T-cell (primary cell): ENCODE measurements around the gene S1PR5. TPM values are rescaled to one million over a fixed set of nuclear protein-coding genes. Genes with fewer than 3 reads are reported as not detected.
A peak's percentile ranks its signal among the peaks of the same experiment; 100 is the strongest.

Source experiments
- ATAC-seq, 4 experiments: fragments of 200-7000 bp in 3 of 4; fragments of 150-1000 bp in 1 of 4; cut with Tn5 transposase; replicated peaks in 1 of 4; 1 replicate in 3 of 4; 2 replicates in 1 of 4; pipeline ENCODE4 v1.10.0; 2021; ENCODE audit warnings: moderate library complexity in 3 of 4, mild to moderate bottlenecking in 2 of 4, moderate number of reproducible peaks in 1 of 4
- CTCF ChIA-PET, 2 donors: fragments of 300-600 bp; sonication (Branson Sonifier 250); formaldehyde crosslinking; loops; one replicate each; lab custom pipeline; 2022; ENCODE audit warnings: antibody characterized with exemption in 2 of 2; lab: Charles Lee
- POLR2A ChIA-PET, 2 donors: fragments of 300-600 bp; sonication (Branson Sonifier 250); formaldehyde crosslinking; loops; one replicate each; lab custom pipeline; 2022; ENCODE audit warnings: antibody characterized with exemption in 2 of 2; lab: Charles Lee
- DNase-seq, 35 experiments: peaks; one replicate each; pipeline versions ENCODE4 v3.0.0 to v3.0.0-alpha.2; 2013 to 2023
- H3K27ac ChIP-seq: one replicate; pipeline ENCODE4 v1.5.1; 2013; ENCODE audit warnings: low read length
- H3K27me3 ChIP-seq, 2 experiments: replicated peaks in 1 of 2; 1 replicate in 1 of 2; 2 replicates in 1 of 2; pipeline versions ENCODE4 v1.6.1 to v1.7.0; 2013; ENCODE audit warnings: low read length in 1 of 2, mixed read lengths in 1 of 2; ENCODE audit not compliant: control insufficient read depth in 2 of 2, insufficient read depth in 2 of 2; ENCODE audit errors: extremely low read depth in 1 of 2
- H3K36me3 ChIP-seq, 2 donors: 1 replicate in 1 of 2; 2 replicates in 1 of 2; pipeline versions ENCODE4 v1.6.1 to v1.7.0; 2013; ENCODE audit warnings: low read length in 1 of 2; ENCODE audit not compliant: control insufficient read depth in 2 of 2, insufficient read depth in 1 of 2; ENCODE audit errors: extremely low read depth in 1 of 2
- H3K4me1 ChIP-seq, 2 experiments: 1 replicate in 1 of 2; 2 replicates in 1 of 2; pipeline versions ENCODE4 v1.6.1 to v1.7.0; 2013; ENCODE audit warnings: low read length in 2 of 2, mixed read lengths in 1 of 2; ENCODE audit not compliant: insufficient read depth in 2 of 2, control insufficient read depth in 1 of 2; ENCODE audit errors: extremely low read depth in 1 of 2
- H3K4me3 ChIP-seq, 2 donors: 1 replicate in 1 of 2; 2 replicates in 1 of 2; pipeline versions ENCODE4 v1.5.1 to v1.7.0; 2013; ENCODE audit warnings: mild to moderate bottlenecking in 2 of 2, low read length in 1 of 2, moderate library complexity in 1 of 2; ENCODE audit not compliant: control insufficient read depth in 1 of 2; ENCODE audit errors: extremely low read depth in 1 of 2
- H3K9me3 ChIP-seq: 2 replicates; pipeline ENCODE4 v1.7.0; 2013
- H3K27ac Mint-ChIP-seq, 2 donors: one replicate each; pipeline ENCODE4 v1.8.0; 2020 to 2021; ENCODE audit warnings: mild to moderate bottlenecking in 2 of 2, mixed read lengths in 2 of 2
- H3K27me3 Mint-ChIP-seq, 2 donors: one replicate each; pipeline ENCODE4 v1.8.0; 2021 to 2022; ENCODE audit warnings: mixed read lengths in 2 of 2
- H3K36me3 Mint-ChIP-seq: one replicate; pipeline ENCODE4 v1.8.0; 2021; ENCODE audit warnings: mixed read lengths
- H3K4me1 Mint-ChIP-seq, 3 donors: one replicate each; pipeline ENCODE4 v1.8.0; 2020 to 2022; ENCODE audit warnings: mixed read lengths in 3 of 3, mild to moderate bottlenecking in 1 of 3
- H3K4me3 Mint-ChIP-seq, 3 donors: one replicate each; pipeline ENCODE4 v1.8.0; 2020 to 2022; ENCODE audit warnings: mild to moderate bottlenecking in 3 of 3, mixed read lengths in 3 of 3, moderate library complexity in 3 of 3
- H3K9me3 Mint-ChIP-seq, 3 donors: one replicate each; pipeline ENCODE4 v1.8.0; 2020 to 2022; ENCODE audit warnings: mixed read lengths in 3 of 3
- WGBS: methylation state at CpG from one replicate; pipeline ENCODE4 v1.1.5; 2013; ENCODE audit warnings: missing lambda C conversion rate; ENCODE audit not compliant: insufficient coverage; 5-methylcytosine and 5-hydroxymethylcytosine counted together
- total RNA-seq, 35 experiments: library from RNA in 6 of 35; stranded (reverse) in 6 of 35; fragments of 120-200 nt in 1 of 35; gene quantifications; one replicate each; pipeline versions ENCODE4 v1.2.1 to v1.2.4 and lab custom pipeline; 2013 to 2026

S1PR5 gene
- total RNA-seq, 5 donors from 2014 or later (not counting 1 experiment from before 2014, with no cell fraction given) = 1.9 to 25.0 (median 6.5) TPM

DNA sequence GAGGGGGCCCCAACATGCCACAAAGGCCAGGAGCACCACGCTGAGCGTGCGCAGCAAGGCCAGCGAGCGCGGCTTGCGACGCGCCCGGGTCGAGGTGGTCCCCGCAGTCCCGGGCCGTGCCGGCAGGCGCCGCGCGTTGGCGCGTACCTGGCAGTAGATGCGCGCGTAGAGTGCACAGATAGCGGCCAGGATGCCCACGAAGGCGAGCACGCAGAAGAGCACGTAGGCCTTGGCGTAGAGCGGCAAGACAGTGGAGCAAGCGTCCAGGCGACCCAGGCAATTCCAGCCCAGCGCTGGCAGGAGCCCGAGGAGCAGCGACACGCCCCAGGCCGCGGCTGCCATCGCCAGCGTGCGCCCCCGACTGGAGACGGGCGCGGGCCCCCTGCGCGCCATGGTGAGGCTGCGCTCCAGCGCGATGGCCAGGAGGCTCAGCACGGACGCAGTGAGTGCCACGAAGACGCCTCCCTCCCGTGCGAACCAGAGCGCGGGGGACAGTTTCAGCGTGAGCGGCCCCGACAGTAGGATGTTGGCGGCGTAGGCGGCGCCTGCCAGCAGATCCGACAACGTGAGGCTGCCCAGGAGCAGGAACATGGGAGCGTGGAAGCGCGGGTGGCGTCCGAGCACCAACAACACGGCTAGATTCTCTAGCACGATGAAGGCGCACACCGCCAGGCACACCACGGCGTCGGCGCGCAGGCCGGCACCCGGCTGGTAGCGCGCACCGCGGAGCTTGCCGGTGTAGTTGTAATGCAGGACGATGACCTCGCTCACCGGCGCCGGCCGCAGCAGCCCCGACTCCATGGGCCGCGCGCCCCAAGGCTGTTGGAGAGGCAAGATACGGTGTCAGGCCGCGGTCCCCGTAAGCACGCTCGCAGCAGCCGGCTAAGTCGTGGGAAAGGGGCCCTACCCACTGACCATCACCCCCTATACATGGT is 2.8 kb downstream of the S1PR5 start:
- Histone ChIP-seq H3K4me1 (peaks cover 17 to 78% of the 10 kb centered on the region in 2 experiments), H3K36me3 (no peaks in the 10 kb centered on the region), H3K9me3 (no peaks in the 10 kb centered on the region), H3K27ac (peak overlapping the region; percentile 80), H3K4me3 (peak overlapping the region; percentile 54 to 67), H3K27me3 (peaks cover 14 to 88% of the 10 kb centered on the region in 2 experiments)
- 6% methylated on average over 97 of the region's 107 CpGs for WGBS
- Mint-ChIP-seq H3K9me3 (no peaks in the 10 kb centered on the region), H3K27ac (peak overlapping the region in 1 of 2 donors; percentile 81), H3K36me3 (no peaks in the 10 kb centered on the region), H3K4me3 (peak overlapping the region; percentile 66 to 76 (median 72)), H3K4me1 (peaks cover 23 to 41% (median 34%) of the 10 kb centered on the region in 3 donors), H3K27me3 (peaks cover 48 to 59% of the 10 kb centered on the region in 2 donors)
- ChIA-PET POLR2A (no interaction called here), CTCF (no interaction called here)
- ATAC-seq (peak; percentile 40 to 66 (median 64)), DNase-seq (peak in 26 of 35 experiments; percentile 25 to 67 (median 48))

DNA sequence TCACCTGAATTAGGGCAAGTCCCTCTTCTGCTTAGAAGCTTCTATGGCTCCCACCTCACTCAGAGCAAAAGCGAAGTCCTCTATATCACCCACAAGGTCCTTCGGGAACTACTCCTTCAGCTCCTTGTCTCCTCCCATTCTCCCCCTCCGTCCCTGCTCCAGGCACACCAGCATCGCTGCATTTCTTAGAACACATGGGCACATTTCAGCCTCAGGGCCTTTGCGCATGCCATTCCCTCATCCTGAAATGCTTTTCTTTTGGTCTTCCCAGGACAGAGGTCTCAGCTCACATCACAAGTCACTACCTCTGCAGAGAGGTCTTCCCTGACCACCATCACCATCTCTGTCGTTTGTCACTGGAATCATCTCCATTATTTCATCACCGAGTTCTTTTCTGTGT is 4.0 kb downstream of the S1PR5 start:
- H3K27me3 Mint-ChIP-seq = peaks cover 38 to 47% of the 10 kb centered on the region in 2 donors
- H3K27ac Mint-ChIP-seq = peak overlapping the region in 1 of 2 donors; percentile 25
- ATAC-seq (no peak), DNase-seq (no peak)
- H3K4me3 ChIP-seq = no peak overlapping the region
- H3K9me3 Mint-ChIP-seq = no peaks in the 10 kb centered on the region
- no peak overlapping the region for H3K27ac ChIP-seq
- peaks cover 11 to 37% (median 29%) of the 10 kb centered on the region in 3 donors for H3K4me1 Mint-ChIP-seq
- H3K36me3 Mint-ChIP-seq = no peaks in the 10 kb centered on the region
- 87% methylated on average over 7 of the region's 7 CpGs for WGBS
- H3K36me3 ChIP-seq = no peaks in the 10 kb centered on the region
- peaks cover 20 to 78% of the 10 kb centered on the region in 2 experiments for H3K4me1 ChIP-seq
- peaks cover 14 to 75% of the 10 kb centered on the region in 2 experiments for H3K27me3 ChIP-seq
- POLR2A ChIA-PET = no interaction called here
- H3K4me3 Mint-ChIP-seq = peak overlapping the region in 2 of 3 donors; percentile 17 to 33
- no peaks in the 10 kb centered on the region for H3K9me3 ChIP-seq
- CTCF ChIA-PET = interaction anchor here (0.5 to 1.6 kb wide), 4 partner anchors 9 to 528 kb away, joined by 3 to 7 read pairs (median 4); no protein-coding TSS in a partner anchor

DNA sequence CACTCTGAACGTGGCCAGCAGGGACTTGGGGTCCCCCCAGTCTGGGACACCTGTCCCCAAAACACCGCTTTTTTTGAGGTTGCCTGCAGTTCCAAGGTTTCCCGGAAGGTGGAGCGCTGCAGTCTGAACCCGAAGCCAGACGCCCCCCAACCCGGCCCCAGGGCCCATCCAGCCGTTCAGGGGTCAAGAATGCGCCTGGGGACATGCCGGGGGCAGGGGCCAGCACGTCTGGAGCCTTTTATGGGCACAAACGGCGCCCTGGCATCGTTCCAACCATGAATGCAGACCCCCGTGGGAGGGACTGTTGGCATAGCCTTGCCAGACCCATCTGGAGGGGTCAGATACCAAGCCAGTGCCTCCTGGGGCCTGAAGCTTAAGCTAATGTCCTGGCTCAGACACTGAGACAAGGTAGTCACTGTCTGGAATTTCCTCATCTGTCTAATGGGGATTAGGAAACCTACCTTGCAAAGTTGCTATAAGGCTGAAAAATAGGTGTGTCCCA is 6.9 kb downstream of the S1PR5 start:
- peaks cover 11 to 74% of the 10 kb centered on the region in 2 experiments for H3K4me1 ChIP-seq
- peaks cover 5 to 51% of the 10 kb centered on the region in 2 experiments for H3K27me3 ChIP-seq
- ATAC-seq (no peak), DNase-seq (peak in 25 of 35 experiments; percentile 25 to 72 (median 51))
- H3K27ac Mint-ChIP-seq = no peak overlapping the region
- peaks cover 22 to 26% of the 10 kb centered on the region in 2 donors for H3K27me3 Mint-ChIP-seq
- CTCF ChIA-PET = interaction anchor here (0.6 to 0.7 kb wide), 4 partner anchors 38 to 1070 kb away, joined by 3 to 8 read pairs (median 4); no protein-coding TSS in a partner anchor
- H3K36me3 Mint-ChIP-seq = no peaks in the 10 kb centered on the region
- POLR2A ChIA-PET = no interaction called here
- WGBS = 4% methylated on average over 15 of the region's 15 CpGs
- no peaks in the 10 kb centered on the region for H3K36me3 ChIP-seq
- no peaks in the 10 kb centered on the region for H3K9me3 Mint-ChIP-seq
- peaks cover 5 to 29% (median 27%) of the 10 kb centered on the region in 3 donors for H3K4me1 Mint-ChIP-seq
- H3K27ac ChIP-seq = no peak overlapping the region
- H3K4me3 Mint-ChIP-seq = no peak overlapping the region
- H3K9me3 ChIP-seq = no peaks in the 10 kb centered on the region
- no peak overlapping the region for H3K4me3 ChIP-seq

DNA sequence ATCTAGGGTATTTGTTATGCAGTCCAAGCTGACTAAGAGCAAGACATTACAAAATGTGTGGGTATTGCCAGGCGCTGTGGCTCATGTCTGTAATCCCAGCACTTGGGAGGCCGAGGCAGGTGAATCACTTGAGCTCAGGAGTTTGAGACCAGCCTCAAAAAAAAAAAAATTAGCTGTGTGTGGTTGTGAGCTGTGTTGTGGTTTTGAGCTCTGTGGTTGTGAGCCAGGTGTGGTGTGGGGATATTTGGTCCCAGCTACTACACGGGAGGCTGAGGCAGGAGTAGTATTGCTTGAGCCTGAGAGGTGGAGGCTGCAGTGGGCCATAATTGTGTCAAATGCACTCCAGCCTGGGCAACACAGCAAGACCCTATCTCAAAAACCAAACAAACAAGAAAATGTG is 8.5 kb downstream of the S1PR5 start:
- Histone ChIP-seq H3K4me1 (peaks cover 4 to 62% of the 10 kb centered on the region in 2 experiments), H3K36me3 (no peaks in the 10 kb centered on the region), H3K27me3 (peaks cover 0 to 34% of the 10 kb centered on the region in 2 experiments), H3K4me3 (no peak overlapping the region), H3K9me3 (no peaks in the 10 kb centered on the region), H3K27ac (no peak overlapping the region)
- WGBS = 29% methylated on average over 2 of the region's 3 CpGs
- Mint-ChIP-seq H3K36me3 (no peaks in the 10 kb centered on the region), H3K27me3 (peaks cover 9 to 14% of the 10 kb centered on the region in 2 donors), H3K4me3 (no peak overlapping the region), H3K27ac (no peak overlapping the region), H3K9me3 (no peaks in the 10 kb centered on the region), H3K4me1 (peaks cover 13 to 28% (median 25%) of the 10 kb centered on the region in 3 donors)
- DNase-seq = peak in 1 of 35 experiments; percentile 49
- ChIA-PET CTCF (interaction anchor here (0.6 to 1.2 kb wide), 7 partner anchors 19 to 360 kb away, joined by 3 to 8 read pairs (median 4); no protein-coding TSS in a partner anchor), POLR2A (interaction anchor here (0.5 to 0.6 kb wide), 2 partner anchors 24 to 252 kb away, joined by 6 to 9 read pairs; no protein-coding TSS in a partner anchor)
- ATAC-seq = no peak

DNA sequence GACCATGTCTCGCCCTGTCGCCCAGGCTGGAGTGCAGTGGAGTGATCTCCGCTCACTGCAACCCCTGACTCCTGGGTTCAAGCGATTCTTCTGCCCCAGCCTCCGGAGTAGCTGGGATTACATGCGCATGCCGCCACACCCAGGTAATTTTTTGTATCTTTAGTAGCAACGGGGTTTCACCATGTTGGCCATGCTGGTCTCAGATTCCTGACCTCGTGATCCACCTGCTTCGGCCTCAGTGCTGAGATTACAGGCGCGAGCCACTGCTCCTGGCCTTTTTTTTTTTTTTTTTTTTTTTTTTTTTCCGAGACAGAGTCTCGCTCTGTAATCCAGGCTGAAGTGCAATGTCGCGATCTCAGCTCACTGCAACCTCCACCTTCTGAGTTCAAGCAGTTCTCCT is 9.2 kb downstream of the S1PR5 start:
- Mint-ChIP-seq H3K4me3 (no peak overlapping the region), H3K4me1 (peaks cover 18 to 22% (median 22%) of the 10 kb centered on the region in 3 donors), H3K27me3 (peaks cover 2 to 7% of the 10 kb centered on the region in 2 donors), H3K9me3 (no peaks in the 10 kb centered on the region), H3K36me3 (no peaks in the 10 kb centered on the region), H3K27ac (no peak overlapping the region)
- POLR2A ChIA-PET = interaction anchor here in 1 of 2 donors (0.5 to 0.7 kb wide), 2 partner anchors 23 to 335 kb away, joined by 6 to 7 read pairs; no protein-coding TSS in a partner anchor
- CTCF ChIA-PET = interaction anchor here (0.6 to 1.2 kb wide), 4 partner anchors 18 to 361 kb away, joined by 3 to 4 read pairs (median 3); no protein-coding TSS in a partner anchor
- WGBS = 96% methylated on average over 10 of the region's 16 CpGs
- H3K9me3 ChIP-seq = no peaks in the 10 kb centered on the region
- peaks cover 0 to 28% of the 10 kb centered on the region in 2 experiments for H3K27me3 ChIP-seq
- DNase-seq (no peak), ATAC-seq (no peak)
- H3K4me1 ChIP-seq = peaks cover 4 to 62% of the 10 kb centered on the region in 2 experiments
- H3K4me3 ChIP-seq = no peak overlapping the region
- no peaks in the 10 kb centered on the region for H3K36me3 ChIP-seq
- H3K27ac ChIP-seq = no peak overlapping the region
